Glutamatergic neuron (in vitro differentiated cells): ENCODE results near the gene SELENOV. TPM values are rescaled to one million over a fixed set of nuclear protein-coding genes. Genes with fewer than 3 reads are reported as not detected.

Experiments
- DNase-seq: peaks from one replicate; pipeline ENCODE4 v3.0.0; 2022
- H3K27ac Mint-ChIP-seq: one replicate; pipeline ENCODE4 v1.8.0; 2020; ENCODE audit warnings: mild to moderate bottlenecking, mixed read lengths, inconsistent platforms; ENCODE audit not compliant: unreplicated experiment
- H3K27me3 Mint-ChIP-seq: one replicate; pipeline ENCODE4 v1.8.0; 2020; ENCODE audit warnings: mild to moderate bottlenecking, moderate library complexity, mixed read lengths, inconsistent platforms; ENCODE audit not compliant: unreplicated experiment
- H3K36me3 Mint-ChIP-seq: one replicate; pipeline ENCODE4 v1.8.0; 2020; ENCODE audit warnings: mild to moderate bottlenecking, mixed read lengths, inconsistent platforms; ENCODE audit not compliant: unreplicated experiment
- H3K4me1 Mint-ChIP-seq: one replicate; pipeline ENCODE4 v1.8.0; 2020; ENCODE audit warnings: mild to moderate bottlenecking, low read depth, mixed read lengths, inconsistent platforms; ENCODE audit not compliant: unreplicated experiment
- H3K4me3 Mint-ChIP-seq: one replicate; pipeline ENCODE4 v1.8.0; 2020; ENCODE audit warnings: mild to moderate bottlenecking, mixed read lengths, inconsistent platforms; ENCODE audit not compliant: unreplicated experiment
- H3K9me3 Mint-ChIP-seq: one replicate; pipeline ENCODE4 v1.8.0; 2020; ENCODE audit warnings: mild to moderate bottlenecking, moderate library complexity, mixed read lengths, inconsistent platforms; ENCODE audit not compliant: unreplicated experiment
- CTCF ChIP-seq: fragments of 200-600 bp; sonication (generic); IDR thresholded peaks from one replicate; pipeline ENCODE4 v1.5.0; 2021; ENCODE audit not compliant: partially characterized antibody, unreplicated experiment
- total RNA-seq: library from RNA; stranded (reverse); fragmentation: NEBNext Ultra II Directional; extraction: Animal tissue kit (Norgen Biotek cat#: 25700); gene quantifications from one replicate; pipeline ENCODE4 v1.2.1, GENCODE V29; 2021; ENCODE audit not compliant: unreplicated experiment

Gene SELENOV
- total RNA-seq, 1 donor from 2014 or later: 9.9 TPM

DNA sequence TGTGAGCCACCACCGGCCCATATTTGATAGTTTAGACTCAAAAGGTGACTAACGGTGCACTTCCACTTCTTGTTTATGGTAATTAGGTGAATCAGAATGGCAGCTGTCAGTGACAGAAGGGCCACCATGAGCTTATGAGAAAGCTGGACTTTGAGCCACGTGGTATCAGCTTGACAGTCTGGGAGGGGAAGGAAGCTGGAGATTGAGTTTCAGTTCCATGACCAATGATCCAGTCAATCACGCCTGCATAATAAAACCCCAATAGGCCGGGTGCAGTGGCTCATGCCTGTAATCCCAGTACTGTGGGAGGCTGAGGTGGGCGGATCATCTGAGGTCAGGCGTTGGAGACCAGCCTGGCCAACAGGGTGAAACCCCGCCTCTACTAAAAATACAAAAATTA, 9.6 kb downstream of the SELENOV start:
- Mint-ChIP-seq H3K27me3 (no peaks in the 10 kb centered on the region), H3K27ac (peak overlapping the region; percentile 88), H3K4me1 (peaks cover 4% of the 10 kb centered on the region), H3K36me3 (no peaks in the 10 kb centered on the region), H3K9me3 (peaks cover 5% of the 10 kb centered on the region), H3K4me3 (peak overlapping the region; percentile 46)
- peak; percentile 54 for DNase-seq
- TF ChIP-seq CTCF: no peak

DNA sequence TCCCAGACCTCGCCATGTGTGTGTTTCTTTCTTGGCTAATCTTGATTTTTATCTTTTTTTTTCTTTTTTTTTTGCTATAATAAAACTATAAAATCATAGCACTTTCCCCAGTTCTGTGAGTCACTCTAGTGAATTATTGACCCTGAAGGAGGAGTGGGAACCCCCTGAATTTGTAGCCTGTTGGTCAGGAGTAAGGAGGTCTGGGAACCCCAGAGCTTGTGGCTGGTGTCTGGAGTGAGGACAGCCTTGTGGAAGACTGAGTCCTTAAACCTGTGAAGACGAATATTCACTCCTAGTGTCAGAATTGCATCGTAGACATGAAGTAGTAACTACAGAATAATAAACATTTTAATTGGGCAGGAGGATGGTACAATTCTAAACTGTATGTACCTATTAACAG, 10.3 kb downstream of the SELENOV start:
- Mint-ChIP-seq H3K27me3 (no peaks in the 10 kb centered on the region), H3K27ac (peak overlapping the region; percentile 88), H3K36me3 (no peaks in the 10 kb centered on the region), H3K9me3 (peaks cover 5% of the 10 kb centered on the region), H3K4me3 (no peak overlapping the region), H3K4me1 (peaks cover 4% of the 10 kb centered on the region)
- DNase-seq: no peak
- no peak for TF ChIP-seq CTCF

- peak overlapping the region; percentile 97 for H3K4me3 Mint-ChIP-seq
- peaks cover 7% of the 10 kb centered on the region for H3K9me3 Mint-ChIP-seq
- H3K4me1 Mint-ChIP-seq: peaks cover 2% of the 10 kb centered on the region
- no peak for DNase-seq
- H3K36me3 Mint-ChIP-seq: no peaks in the 10 kb centered on the region
- peak overlapping the region; percentile 97 for H3K27ac Mint-ChIP-seq
- H3K27me3 Mint-ChIP-seq: no peaks in the 10 kb centered on the region
- TF ChIP-seq CTCF: no peak
These were observed 16.9 kb downstream of the SELENOV start for GRCh38 chr19:39531834-39532232.

GRCh38 chr19:39532233-39533002, 17.5 kb downstream of the SELENOV start, which contains the start of gene EID2B:
Gene EID2B, minus strand, starts transcription at chr19:39532852. Its CDS starts 50 bp downstream, at chr19:39532802.
- Mint-ChIP-seq H3K27me3 (no peaks in the 10 kb centered on the region), H3K9me3 (peaks cover 7% of the 10 kb centered on the region), H3K27ac (peak within 1 kb of the TSS; percentile 97), H3K4me3 (peak within 1 kb of the TSS; percentile 97), H3K36me3 (no peaks in the 10 kb centered on the region), H3K4me1 (peaks cover 2% of the 10 kb centered on the region)
- DNase-seq: peak; percentile 95
- TF ChIP-seq CTCF: peak; percentile 93

- Mint-ChIP-seq H3K36me3 (no peaks in the 10 kb centered on the region), H3K9me3 (peaks cover 7% of the 10 kb centered on the region), H3K4me3 (peak overlapping the region; percentile 97), H3K27me3 (no peaks in the 10 kb centered on the region), H3K4me1 (peaks cover 2% of the 10 kb centered on the region), H3K27ac (no peak overlapping the region)
- DNase-seq: no peak
- TF ChIP-seq CTCF: peak; percentile 39
These were observed 18.1 kb downstream of the SELENOV start for GRCh38 chr19:39533003-39533512.
